SK-N-SH treated with all-trans-retinoic acid at 6 μM for 48 hours (cell line): ENCODE measurements around the gene HS3ST5.

Experiments
- ATAC-seq: fragments of 200-7000 bp; cut with Tn5 transposase; 3 replicates; pipeline ENCODE4 v1.9.1; 2020; ENCODE audit warnings: mild to moderate bottlenecking, moderate library complexity
- ARNTL ChIP-seq: fragments of 450-650 bp; formaldehyde crosslinking; IDR thresholded peaks from 2 replicates; pipeline ENCODE4 v1.5.0; 2020; ENCODE audit warnings: low read depth, mild to moderate bottlenecking, moderate library complexity, borderline replicate concordance
- BACH2 ChIP-seq: fragments of 250-450 bp; sonication (Bioruptor Pico); IDR thresholded peaks from 2 replicates; pipeline ENCODE4 v1.9.0; 2021; ENCODE audit warnings: mild to moderate bottlenecking, borderline replicate concordance
- ESRRG ChIP-seq: fragments of 250-450 bp; sonication (Bioruptor Pico); IDR thresholded peaks from 2 replicates; pipeline ENCODE4 v1.6.1; 2021; ENCODE audit warnings: mild to moderate bottlenecking
- GLIS3 ChIP-seq: fragments of 250-450 bp; sonication (Bioruptor Pico); IDR thresholded peaks from 2 replicates; pipeline ENCODE4 v1.5.0; 2020; ENCODE audit warnings: mild to moderate bottlenecking, moderate library complexity
- ISL1 ChIP-seq: fragments of 250-450 bp; sonication (Bioruptor Pico); IDR thresholded peaks from 2 replicates; pipeline ENCODE4 v2.1.2; 2022; ENCODE audit warnings: mild to moderate bottlenecking, moderate library complexity
- OSR1 ChIP-seq: fragments of 250-450 bp; sonication (Bioruptor Pico); IDR thresholded peaks from 2 replicates; pipeline ENCODE4 v1.8.0; 2022; ENCODE audit warnings: moderate library complexity, mild to moderate bottlenecking, inconsistent platforms
- RARB ChIP-seq: fragments of 250-450 bp; sonication (Bioruptor Pico); IDR thresholded peaks from 2 replicates; pipeline ENCODE4 v1.8.0; 2021; ENCODE audit warnings: mild to moderate bottlenecking, moderate library complexity
- SNAI2 ChIP-seq: fragments of 250-450 bp; sonication (Bioruptor Pico); IDR thresholded peaks from 2 replicates; pipeline ENCODE4 v1.5.0; 2020; ENCODE audit warnings: mild to moderate bottlenecking, moderate library complexity
- TCF4 ChIP-seq: fragments of 250-450 bp; sonication (Bioruptor Pico); IDR thresholded peaks from 2 replicates; pipeline ENCODE4 v1.8.0; 2021; ENCODE audit warnings: mild to moderate bottlenecking, moderate library complexity, borderline replicate concordance
- TOX ChIP-seq: fragments of 250-450 bp; sonication (Bioruptor Pico); IDR thresholded peaks from 2 replicates; pipeline ENCODE4 v1.8.0; 2021; ENCODE audit warnings: mild to moderate bottlenecking, moderate library complexity, borderline replicate concordance
- ZC3H10 ChIP-seq: fragments of 250-450 bp; sonication (Bioruptor Pico); IDR thresholded peaks from 2 replicates; pipeline ENCODE4 v1.5.1; 2021; ENCODE audit warnings: mild to moderate bottlenecking, moderate library complexity
- ZFP3 ChIP-seq: fragments of 250-450 bp; sonication (Bioruptor Pico); IDR thresholded peaks from 2 replicates; pipeline ENCODE4 v1.5.0; 2020; ENCODE audit warnings: mild to moderate bottlenecking, moderate library complexity
- ZFP30 ChIP-seq: fragments of 450-650 bp; formaldehyde crosslinking; IDR thresholded peaks from 2 replicates; pipeline ENCODE4 v1.5.0; 2022; ENCODE audit warnings: mild to moderate bottlenecking, moderate library complexity
- ZNF565 ChIP-seq: fragments of 450-650 bp; formaldehyde crosslinking; conservative IDR thresholded peaks from 2 replicates; pipeline ENCODE4 v1.5.0; 2020; ENCODE audit warnings: low read depth, mild to moderate bottlenecking, moderate library complexity
- ZNF70 ChIP-seq: fragments of 450-650 bp; formaldehyde crosslinking; IDR thresholded peaks from 2 replicates; pipeline ENCODE4 v1.5.0; 2020; ENCODE audit warnings: mild to moderate bottlenecking, moderate library complexity
- ZNF8 ChIP-seq: fragments of 450-650 bp; formaldehyde crosslinking; IDR thresholded peaks from 2 replicates; pipeline ENCODE4 v1.5.0; 2020; ENCODE audit warnings: mild to moderate bottlenecking, moderate library complexity
- TF ChIP-seq, protein P1 (sequence below): fragments of 250-450 bp; sonication (Bioruptor Pico); IDR thresholded peaks from 2 replicates; pipeline ENCODE4 v1.8.0; 2020; ENCODE audit warnings: mild to moderate bottlenecking, moderate library complexity, borderline replicate concordance
- TF ChIP-seq, protein P2 (sequence below): fragments of 250-450 bp; sonication (Bioruptor Pico); IDR thresholded peaks from 2 replicates; pipeline ENCODE4 v1.5.0; 2020; ENCODE audit warnings: mild to moderate bottlenecking, moderate library complexity
- TF ChIP-seq, protein P3 (sequence below): fragments of 250-450 bp; sonication (Bioruptor Pico); IDR thresholded peaks from 2 replicates; pipeline ENCODE4 v1.5.1; 2020; ENCODE audit warnings: low read depth, mild to moderate bottlenecking, moderate library complexity
- TF ChIP-seq, protein P4 (sequence below): fragments of 250-450 bp; sonication (Bioruptor Pico); IDR thresholded peaks from 2 replicates; pipeline ENCODE4 v1.8.0; 2021; ENCODE audit warnings: low read depth, mild to moderate bottlenecking, moderate library complexity, borderline replicate concordance
- TF ChIP-seq, protein P5 (sequence below): fragments of 250-450 bp; sonication (Bioruptor Pico); IDR thresholded peaks from 2 replicates; pipeline ENCODE4 v1.5.1; 2021; ENCODE audit warnings: mild to moderate bottlenecking, moderate library complexity

The HS3ST5 gene

DNA sequence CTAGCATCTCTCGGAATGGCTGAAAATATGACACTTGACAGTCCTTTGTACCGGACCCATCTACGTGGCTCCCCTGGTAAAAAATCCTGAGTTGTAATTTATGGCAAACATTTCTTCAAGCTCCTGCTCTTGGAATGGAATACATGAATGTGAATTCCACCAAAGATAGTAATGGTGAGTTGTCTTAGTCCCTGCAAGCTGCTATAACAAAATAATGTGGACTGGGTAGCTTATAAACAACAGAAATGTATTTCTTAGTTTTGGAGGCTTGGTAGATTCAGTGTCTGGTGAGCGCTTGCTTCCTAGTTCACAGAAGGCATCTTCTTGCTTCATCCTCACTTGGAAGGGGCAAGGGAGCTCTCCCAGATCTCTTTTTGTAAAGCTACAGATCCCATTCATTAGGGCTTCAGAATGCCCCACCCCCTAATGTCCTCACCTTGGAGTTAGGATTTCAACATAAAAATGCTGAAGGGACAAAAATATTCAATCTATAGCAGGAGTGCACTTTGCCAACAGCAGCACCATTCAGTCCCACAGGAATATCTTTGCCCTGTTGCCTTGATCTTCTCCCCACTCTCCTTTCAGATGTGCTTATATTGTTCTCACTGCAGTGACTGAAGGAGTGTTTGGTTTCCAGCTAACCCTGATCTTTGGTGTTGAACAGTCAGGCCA is 204.1 kb downstream of the HS3ST5 start:
- TF ChIP-seq ZFP30 (no peak), OSR1 (CRISPR knock-in tag) (no peak), BACH2 (CRISPR knock-in tag) (no peak), ZNF70 (CRISPR knock-in tag) (no peak), ZNF565 (CRISPR knock-in tag) (no peak), ARNTL (no peak), TOX (CRISPR knock-in tag) (no peak), ZFP3 (no peak), RARB (CRISPR knock-in tag) (no peak), ISL1 (CRISPR knock-in tag) (no peak), ESRRG (CRISPR knock-in tag) (no peak), TCF4 (no peak), SNAI2 (CRISPR knock-in tag) (no peak), ZC3H10 (CRISPR knock-in tag) (no peak)
- TF ChIP-seq, protein P1, sequence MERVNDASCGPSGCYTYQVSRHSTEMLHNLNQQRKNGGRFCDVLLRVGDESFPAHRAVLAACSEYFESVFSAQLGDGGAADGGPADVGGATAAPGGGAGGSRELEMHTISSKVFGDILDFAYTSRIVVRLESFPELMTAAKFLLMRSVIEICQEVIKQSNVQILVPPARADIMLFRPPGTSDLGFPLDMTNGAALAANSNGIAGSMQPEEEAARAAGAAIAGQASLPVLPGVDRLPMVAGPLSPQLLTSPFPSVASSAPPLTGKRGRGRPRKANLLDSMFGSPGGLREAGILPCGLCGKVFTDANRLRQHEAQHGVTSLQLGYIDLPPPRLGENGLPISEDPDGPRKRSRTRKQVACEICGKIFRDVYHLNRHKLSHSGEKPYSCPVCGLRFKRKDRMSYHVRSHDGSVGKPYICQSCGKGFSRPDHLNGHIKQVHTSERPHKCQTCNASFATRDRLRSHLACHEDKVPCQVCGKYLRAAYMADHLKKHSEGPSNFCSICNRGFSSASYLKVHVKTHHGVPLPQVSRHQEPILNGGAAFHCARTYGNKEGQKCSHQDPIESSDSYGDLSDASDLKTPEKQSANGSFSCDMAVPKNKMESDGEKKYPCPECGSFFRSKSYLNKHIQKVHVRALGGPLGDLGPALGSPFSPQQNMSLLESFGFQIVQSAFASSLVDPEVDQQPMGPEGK (CRISPR knock-in tag): no peak
- TF ChIP-seq, protein P2, sequence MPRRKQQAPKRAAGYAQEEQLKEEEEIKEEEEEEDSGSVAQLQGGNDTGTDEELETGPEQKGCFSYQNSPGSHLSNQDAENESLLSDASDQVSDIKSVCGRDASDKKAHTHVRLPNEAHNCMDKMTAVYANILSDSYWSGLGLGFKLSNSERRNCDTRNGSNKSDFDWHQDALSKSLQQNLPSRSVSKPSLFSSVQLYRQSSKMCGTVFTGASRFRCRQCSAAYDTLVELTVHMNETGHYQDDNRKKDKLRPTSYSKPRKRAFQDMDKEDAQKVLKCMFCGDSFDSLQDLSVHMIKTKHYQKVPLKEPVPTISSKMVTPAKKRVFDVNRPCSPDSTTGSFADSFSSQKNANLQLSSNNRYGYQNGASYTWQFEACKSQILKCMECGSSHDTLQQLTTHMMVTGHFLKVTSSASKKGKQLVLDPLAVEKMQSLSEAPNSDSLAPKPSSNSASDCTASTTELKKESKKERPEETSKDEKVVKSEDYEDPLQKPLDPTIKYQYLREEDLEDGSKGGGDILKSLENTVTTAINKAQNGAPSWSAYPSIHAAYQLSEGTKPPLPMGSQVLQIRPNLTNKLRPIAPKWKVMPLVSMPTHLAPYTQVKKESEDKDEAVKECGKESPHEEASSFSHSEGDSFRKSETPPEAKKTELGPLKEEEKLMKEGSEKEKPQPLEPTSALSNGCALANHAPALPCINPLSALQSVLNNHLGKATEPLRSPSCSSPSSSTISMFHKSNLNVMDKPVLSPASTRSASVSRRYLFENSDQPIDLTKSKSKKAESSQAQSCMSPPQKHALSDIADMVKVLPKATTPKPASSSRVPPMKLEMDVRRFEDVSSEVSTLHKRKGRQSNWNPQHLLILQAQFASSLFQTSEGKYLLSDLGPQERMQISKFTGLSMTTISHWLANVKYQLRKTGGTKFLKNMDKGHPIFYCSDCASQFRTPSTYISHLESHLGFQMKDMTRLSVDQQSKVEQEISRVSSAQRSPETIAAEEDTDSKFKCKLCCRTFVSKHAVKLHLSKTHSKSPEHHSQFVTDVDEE (CRISPR knock-in tag): no peak
- TF ChIP-seq, protein P3, sequence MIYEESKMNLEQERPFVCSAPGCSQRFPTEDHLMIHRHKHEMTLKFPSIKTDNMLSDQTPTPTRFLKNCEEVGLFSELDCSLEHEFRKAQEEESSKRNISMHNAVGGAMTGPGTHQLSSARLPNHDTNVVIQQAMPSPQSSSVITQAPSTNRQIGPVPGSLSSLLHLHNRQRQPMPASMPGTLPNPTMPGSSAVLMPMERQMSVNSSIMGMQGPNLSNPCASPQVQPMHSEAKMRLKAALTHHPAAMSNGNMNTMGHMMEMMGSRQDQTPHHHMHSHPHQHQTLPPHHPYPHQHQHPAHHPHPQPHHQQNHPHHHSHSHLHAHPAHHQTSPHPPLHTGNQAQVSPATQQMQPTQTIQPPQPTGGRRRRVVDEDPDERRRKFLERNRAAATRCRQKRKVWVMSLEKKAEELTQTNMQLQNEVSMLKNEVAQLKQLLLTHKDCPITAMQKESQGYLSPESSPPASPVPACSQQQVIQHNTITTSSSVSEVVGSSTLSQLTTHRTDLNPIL (CRISPR knock-in tag): no peak

DNA sequence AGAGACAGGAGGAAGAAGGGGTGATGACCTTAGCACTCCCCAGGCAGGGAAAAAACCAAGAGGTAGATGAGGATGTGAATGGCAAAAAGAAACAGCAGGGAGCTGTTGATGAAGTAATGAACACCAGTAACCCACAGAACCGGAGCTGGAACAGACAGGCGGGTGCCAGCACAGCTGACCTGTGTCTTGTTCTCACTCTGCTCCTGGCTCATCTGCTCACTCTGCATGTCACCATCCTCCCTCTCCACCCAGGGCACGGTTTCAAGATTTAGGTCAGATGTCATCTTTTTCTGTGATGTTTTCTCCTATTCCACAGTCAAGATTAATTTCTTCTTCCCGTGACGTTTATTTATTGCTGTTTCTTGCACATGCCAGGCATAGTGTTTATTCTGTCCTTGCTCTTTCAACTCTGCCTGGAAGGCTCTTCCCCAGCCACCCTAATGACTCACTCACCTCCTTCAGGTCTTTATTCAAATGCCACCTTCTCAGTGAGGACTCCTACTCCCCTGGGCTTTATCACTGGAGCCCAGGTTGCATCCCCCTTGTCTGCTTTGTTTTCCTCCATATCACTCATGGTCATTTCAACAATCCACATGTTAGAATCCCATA is 207.4 kb downstream of the HS3ST5 start:
- TF ChIP-seq GLIS3 (CRISPR knock-in tag): no peak
- TF ChIP-seq ZNF8 (CRISPR knock-in tag): no peak
- no peak for TF ChIP-seq RARB (CRISPR knock-in tag)
- TF ChIP-seq ZFP30: no peak
- TF ChIP-seq ZNF565 (CRISPR knock-in tag): no peak
- no peak for TF ChIP-seq ZNF70 (CRISPR knock-in tag)
- TF ChIP-seq TOX (CRISPR knock-in tag): no peak
- no peak for TF ChIP-seq SNAI2 (CRISPR knock-in tag)
- no peak for TF ChIP-seq ZFP3
- TF ChIP-seq, protein P4, sequence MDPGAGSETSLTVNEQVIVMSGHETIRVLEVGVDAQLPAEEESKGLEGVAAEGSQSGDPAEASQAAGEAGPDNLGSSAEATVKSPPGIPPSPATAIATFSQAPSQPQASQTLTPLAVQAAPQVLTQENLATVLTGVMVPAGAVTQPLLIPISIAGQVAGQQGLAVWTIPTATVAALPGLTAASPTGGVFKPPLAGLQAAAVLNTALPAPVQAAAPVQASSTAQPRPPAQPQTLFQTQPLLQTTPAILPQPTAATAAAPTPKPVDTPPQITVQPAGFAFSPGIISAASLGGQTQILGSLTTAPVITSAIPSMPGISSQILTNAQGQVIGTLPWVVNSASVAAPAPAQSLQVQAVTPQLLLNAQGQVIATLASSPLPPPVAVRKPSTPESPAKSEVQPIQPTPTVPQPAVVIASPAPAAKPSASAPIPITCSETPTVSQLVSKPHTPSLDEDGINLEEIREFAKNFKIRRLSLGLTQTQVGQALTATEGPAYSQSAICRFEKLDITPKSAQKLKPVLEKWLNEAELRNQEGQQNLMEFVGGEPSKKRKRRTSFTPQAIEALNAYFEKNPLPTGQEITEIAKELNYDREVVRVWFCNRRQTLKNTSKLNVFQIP (CRISPR knock-in tag): no peak
- TF ChIP-seq, protein P2 (CRISPR knock-in tag): no peak
- TF ChIP-seq, protein P1 (CRISPR knock-in tag): no peak
- TF ChIP-seq OSR1 (CRISPR knock-in tag): no peak
- no peak for TF ChIP-seq ISL1 (CRISPR knock-in tag)
- no peak for TF ChIP-seq ARNTL
- TF ChIP-seq, protein P5, sequence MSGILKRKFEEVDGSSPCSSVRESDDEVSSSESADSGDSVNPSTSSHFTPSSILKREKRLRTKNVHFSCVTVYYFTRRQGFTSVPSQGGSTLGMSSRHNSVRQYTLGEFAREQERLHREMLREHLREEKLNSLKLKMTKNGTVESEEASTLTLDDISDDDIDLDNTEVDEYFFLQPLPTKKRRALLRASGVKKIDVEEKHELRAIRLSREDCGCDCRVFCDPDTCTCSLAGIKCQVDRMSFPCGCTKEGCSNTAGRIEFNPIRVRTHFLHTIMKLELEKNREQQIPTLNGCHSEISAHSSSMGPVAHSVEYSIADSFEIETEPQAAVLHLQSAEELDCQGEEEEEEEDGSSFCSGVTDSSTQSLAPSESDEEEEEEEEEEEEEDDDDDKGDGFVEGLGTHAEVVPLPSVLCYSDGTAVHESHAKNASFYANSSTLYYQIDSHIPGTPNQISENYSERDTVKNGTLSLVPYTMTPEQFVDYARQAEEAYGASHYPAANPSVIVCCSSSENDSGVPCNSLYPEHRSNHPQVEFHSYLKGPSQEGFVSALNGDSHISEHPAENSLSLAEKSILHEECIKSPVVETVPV: no peak
- no peak for TF ChIP-seq ESRRG (CRISPR knock-in tag)
- ATAC-seq: no peak

More for the DNA sequence above, 204.1 kb downstream of the HS3ST5 start:
- no peak for ATAC-seq
